GM10266 (cell line): ENCODE measurements around the gene FOXG1.

Experiments
- DNase-seq: peaks from one replicate; pipeline ENCODE4 v3.0.0; 2012; ENCODE audit errors: extremely low spot score
- CTCF ChIP-seq: IDR thresholded peaks from 2 replicates; pipeline ENCODE4 v1.5.1; 2012; ENCODE audit warnings: mild to moderate bottlenecking, low read depth; ENCODE audit not compliant: control insufficient read depth, insufficient read depth; ENCODE audit errors: missing control alignments

FOXG1 gene

GRCh38 chr14:28785096-28785952 lies 18.7 kb downstream of the FOXG1 start:
- no peak for DNase-seq

GRCh38 chr14:28807518-28807917 lies 40.9 kb downstream of the FOXG1 start:
- DNase-seq = no peak
- no peak for TF ChIP-seq CTCF

More at GRCh38 chr14:28785096-28785952, 18.7 kb downstream of the FOXG1 start:
- no peak for TF ChIP-seq CTCF

GRCh38 chr14:28813810-28814209 lies 47.2 kb downstream of the FOXG1 start:
- no peak for DNase-seq
- no peak for TF ChIP-seq CTCF
